H1 (cell line): Measurements from ENCODE around the gene SRSF6. TPM values are rescaled to one million over a fixed set of nuclear protein-coding genes. Genes with fewer than 3 reads are reported as not detected.

ENCODE experiments used
- ASH2L ChIP-seq: fragments of 200-600, 300-600 bp; sonication (generic); IDR thresholded peaks from one replicate; pipeline ENCODE4 v1.7.1; 2017; ENCODE audit warnings: low read length
- CHD1 ChIP-seq: IDR thresholded peaks from 2 replicates; pipeline ENCODE4 v1.6.1; 2012; ENCODE audit warnings: low read depth, low read length, improper control_type of control experiment
- CREB1 ChIP-seq: IDR thresholded peaks from 2 replicates; pipeline ENCODE4 v1.6.1; 2012; ENCODE audit warnings: inconsistent platforms
- FOSL1 ChIP-seq: IDR thresholded peaks from 2 replicates; pipeline ENCODE4 v1.6.1; 2011; ENCODE audit warnings: mild to moderate bottlenecking, low read depth, low read length, moderate library complexity; ENCODE audit not compliant: insufficient read depth
- GTF2F1 ChIP-seq: IDR thresholded peaks from 2 replicates; pipeline ENCODE4 v1.6.1; 2012; ENCODE audit warnings: low read depth, low read length, improper control_type of control experiment, borderline replicate concordance
- HDAC6 ChIP-seq: IDR thresholded peaks from one replicate; pipeline ENCODE4 v1.7.1; 2012; ENCODE audit warnings: low read depth, mild to moderate bottlenecking, inconsistent platforms, low read length, moderate library complexity
- RNF2 ChIP-seq: fragments of 200-900, 300-1000 bp; sonication (generic); IDR thresholded peaks from 2 replicates; pipeline ENCODE4 v1.7.1; 2016; ENCODE audit warnings: borderline replicate concordance, low read depth, mild to moderate bottlenecking, antibody characterized with exemption, low read length; ENCODE audit not compliant: poor library complexity, severe bottlenecking; ENCODE audit errors: missing control alignments
- SP4 ChIP-seq: IDR thresholded peaks from 2 replicates; pipeline ENCODE4 v1.6.1; 2012; ENCODE audit warnings: low read length, inconsistent platforms
- SRF ChIP-seq: IDR thresholded peaks from 2 replicates; pipeline ENCODE4 v1.6.1; 2011; ENCODE audit warnings: mild to moderate bottlenecking, low read depth, low read length, moderate library complexity
- TAF1 ChIP-seq: IDR thresholded peaks from 2 replicates; pipeline ENCODE4 v1.6.1; 2011; ENCODE audit warnings: mild to moderate bottlenecking, low read depth, low read length
- TAF7 ChIP-seq: optimal IDR thresholded peaks from 2 replicates; pipeline ENCODE3; 2011; ENCODE audit warnings: low read depth, mild to moderate bottlenecking, inconsistent platforms, low read length, moderate library complexity, borderline replicate concordance
- polyA plus RNA-seq, 7 experiments: library from polyadenylated mRNA; depleted of rRNA in 3 of 7; stranded (reverse) in 5 of 7; unstranded in 2 of 7; fragments of >200 nt in 5 of 7; fragments of 200-250 nt in 2 of 7; gene quantifications; 1 replicate in 5 of 7; 2 replicates in 1 of 7; 4 replicates in 1 of 7; pipeline versions ENCODE4 v1.2.1 to v1.2.3, GENCODE V29; 2011 to 2013; ENCODE audit warnings: missing spikeins in 2 of 7, mixed read lengths in 2 of 7
- total RNA-seq: library from RNA; stranded (reverse); fragmentation: NEBNext Ultra II Directional; extraction: Animal tissue kit (Norgen Biotek cat#: 25700); gene quantifications from 2 replicates; pipeline ENCODE4 v1.2.1, GENCODE V29; 2021
- TF ChIP-seq, protein P1 (sequence below): fragments of 300-600 bp; sonication (generic); IDR thresholded peaks from 2 replicates; pipeline ENCODE4 v1.7.1; 2012; ENCODE audit warnings: low read length, moderate library complexity, mild to moderate bottlenecking, inconsistent platforms; ENCODE audit not compliant: insufficient replicate concordance

Gene SRSF6
- total and polyA plus RNA-seq, 2 of the 8 experiments (the other 6 are each of a cell fraction or from before 2014, with no cell fraction given): 48.0 to 171 TPM

DNA sequence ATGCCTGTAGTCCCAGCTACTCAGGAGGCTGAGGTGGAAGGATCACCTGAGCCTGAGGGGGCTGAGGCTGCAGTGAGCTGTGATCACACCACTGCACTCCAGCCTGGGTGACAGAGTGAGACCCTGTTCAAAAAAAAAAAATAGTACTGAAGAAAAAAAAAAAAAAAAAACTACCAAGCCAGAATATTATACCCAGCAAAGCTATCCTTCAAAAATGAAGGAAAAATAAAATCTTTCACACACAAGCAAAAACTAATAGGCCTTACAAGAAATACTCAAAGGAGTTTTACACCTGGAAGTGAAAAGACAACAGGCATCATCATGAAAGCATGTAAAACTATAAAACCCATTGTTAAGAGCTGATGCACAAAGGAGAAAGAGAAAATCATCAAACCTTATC is 37.5 kb upstream of the SRSF6 start (continued):
- TF ChIP-seq, protein P1, sequence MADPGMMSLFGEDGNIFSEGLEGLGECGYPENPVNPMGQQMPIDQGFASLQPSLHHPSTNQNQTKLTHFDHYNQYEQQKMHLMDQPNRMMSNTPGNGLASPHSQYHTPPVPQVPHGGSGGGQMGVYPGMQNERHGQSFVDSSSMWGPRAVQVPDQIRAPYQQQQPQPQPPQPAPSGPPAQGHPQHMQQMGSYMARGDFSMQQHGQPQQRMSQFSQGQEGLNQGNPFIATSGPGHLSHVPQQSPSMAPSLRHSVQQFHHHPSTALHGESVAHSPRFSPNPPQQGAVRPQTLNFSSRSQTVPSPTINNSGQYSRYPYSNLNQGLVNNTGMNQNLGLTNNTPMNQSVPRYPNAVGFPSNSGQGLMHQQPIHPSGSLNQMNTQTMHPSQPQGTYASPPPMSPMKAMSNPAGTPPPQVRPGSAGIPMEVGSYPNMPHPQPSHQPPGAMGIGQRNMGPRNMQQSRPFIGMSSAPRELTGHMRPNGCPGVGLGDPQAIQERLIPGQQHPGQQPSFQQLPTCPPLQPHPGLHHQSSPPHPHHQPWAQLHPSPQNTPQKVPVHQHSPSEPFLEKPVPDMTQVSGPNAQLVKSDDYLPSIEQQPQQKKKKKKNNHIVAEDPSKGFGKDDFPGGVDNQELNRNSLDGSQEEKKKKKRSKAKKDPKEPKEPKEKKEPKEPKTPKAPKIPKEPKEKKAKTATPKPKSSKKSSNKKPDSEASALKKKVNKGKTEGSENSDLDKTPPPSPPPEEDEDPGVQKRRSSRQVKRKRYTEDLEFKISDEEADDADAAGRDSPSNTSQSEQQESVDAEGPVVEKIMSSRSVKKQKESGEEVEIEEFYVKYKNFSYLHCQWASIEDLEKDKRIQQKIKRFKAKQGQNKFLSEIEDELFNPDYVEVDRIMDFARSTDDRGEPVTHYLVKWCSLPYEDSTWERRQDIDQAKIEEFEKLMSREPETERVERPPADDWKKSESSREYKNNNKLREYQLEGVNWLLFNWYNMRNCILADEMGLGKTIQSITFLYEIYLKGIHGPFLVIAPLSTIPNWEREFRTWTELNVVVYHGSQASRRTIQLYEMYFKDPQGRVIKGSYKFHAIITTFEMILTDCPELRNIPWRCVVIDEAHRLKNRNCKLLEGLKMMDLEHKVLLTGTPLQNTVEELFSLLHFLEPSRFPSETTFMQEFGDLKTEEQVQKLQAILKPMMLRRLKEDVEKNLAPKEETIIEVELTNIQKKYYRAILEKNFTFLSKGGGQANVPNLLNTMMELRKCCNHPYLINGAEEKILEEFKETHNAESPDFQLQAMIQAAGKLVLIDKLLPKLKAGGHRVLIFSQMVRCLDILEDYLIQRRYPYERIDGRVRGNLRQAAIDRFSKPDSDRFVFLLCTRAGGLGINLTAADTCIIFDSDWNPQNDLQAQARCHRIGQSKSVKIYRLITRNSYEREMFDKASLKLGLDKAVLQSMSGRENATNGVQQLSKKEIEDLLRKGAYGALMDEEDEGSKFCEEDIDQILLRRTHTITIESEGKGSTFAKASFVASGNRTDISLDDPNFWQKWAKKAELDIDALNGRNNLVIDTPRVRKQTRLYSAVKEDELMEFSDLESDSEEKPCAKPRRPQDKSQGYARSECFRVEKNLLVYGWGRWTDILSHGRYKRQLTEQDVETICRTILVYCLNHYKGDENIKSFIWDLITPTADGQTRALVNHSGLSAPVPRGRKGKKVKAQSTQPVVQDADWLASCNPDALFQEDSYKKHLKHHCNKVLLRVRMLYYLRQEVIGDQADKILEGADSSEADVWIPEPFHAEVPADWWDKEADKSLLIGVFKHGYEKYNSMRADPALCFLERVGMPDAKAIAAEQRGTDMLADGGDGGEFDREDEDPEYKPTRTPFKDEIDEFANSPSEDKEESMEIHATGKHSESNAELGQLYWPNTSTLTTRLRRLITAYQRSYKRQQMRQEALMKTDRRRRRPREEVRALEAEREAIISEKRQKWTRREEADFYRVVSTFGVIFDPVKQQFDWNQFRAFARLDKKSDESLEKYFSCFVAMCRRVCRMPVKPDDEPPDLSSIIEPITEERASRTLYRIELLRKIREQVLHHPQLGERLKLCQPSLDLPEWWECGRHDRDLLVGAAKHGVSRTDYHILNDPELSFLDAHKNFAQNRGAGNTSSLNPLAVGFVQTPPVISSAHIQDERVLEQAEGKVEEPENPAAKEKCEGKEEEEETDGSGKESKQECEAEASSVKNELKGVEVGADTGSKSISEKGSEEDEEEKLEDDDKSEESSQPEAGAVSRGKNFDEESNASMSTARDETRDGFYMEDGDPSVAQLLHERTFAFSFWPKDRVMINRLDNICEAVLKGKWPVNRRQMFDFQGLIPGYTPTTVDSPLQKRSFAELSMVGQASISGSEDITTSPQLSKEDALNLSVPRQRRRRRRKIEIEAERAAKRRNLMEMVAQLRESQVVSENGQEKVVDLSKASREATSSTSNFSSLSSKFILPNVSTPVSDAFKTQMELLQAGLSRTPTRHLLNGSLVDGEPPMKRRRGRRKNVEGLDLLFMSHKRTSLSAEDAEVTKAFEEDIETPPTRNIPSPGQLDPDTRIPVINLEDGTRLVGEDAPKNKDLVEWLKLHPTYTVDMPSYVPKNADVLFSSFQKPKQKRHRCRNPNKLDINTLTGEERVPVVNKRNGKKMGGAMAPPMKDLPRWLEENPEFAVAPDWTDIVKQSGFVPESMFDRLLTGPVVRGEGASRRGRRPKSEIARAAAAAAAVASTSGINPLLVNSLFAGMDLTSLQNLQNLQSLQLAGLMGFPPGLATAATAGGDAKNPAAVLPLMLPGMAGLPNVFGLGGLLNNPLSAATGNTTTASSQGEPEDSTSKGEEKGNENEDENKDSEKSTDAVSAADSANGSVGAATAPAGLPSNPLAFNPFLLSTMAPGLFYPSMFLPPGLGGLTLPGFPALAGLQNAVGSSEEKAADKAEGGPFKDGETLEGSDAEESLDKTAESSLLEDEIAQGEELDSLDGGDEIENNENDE: no peak
- no peak for TF ChIP-seq CREB1
- TF ChIP-seq CHD1: no peak
- no peak for TF ChIP-seq FOSL1
- no peak for TF ChIP-seq HDAC6
- TF ChIP-seq TAF7: no peak
- TF ChIP-seq RNF2: no peak
- TF ChIP-seq SRF: no peak
- TF ChIP-seq ASH2L: no peak
- no peak for TF ChIP-seq SP4
- TF ChIP-seq TAF1: no peak
- TF ChIP-seq GTF2F1: no peak
